VCaP (cell line): ENCODE results near the gene SUPT6H.
A peak's percentile ranks its signal among the peaks of the same experiment; 100 is the strongest.

Experiments
- H3K27ac ChIP-seq: fragments of 450-650 bp; 2 replicates; pipeline ENCODE4 v1.5.1; 2017
- TF ChIP-seq, protein P1 (sequence below): fragments of 450-650 bp; conservative IDR thresholded peaks from 2 replicates; pipeline ENCODE4 v1.5.1; 2017; ENCODE audit warnings: mild to moderate bottlenecking, moderate library complexity

SUPT6H gene

DNA sequence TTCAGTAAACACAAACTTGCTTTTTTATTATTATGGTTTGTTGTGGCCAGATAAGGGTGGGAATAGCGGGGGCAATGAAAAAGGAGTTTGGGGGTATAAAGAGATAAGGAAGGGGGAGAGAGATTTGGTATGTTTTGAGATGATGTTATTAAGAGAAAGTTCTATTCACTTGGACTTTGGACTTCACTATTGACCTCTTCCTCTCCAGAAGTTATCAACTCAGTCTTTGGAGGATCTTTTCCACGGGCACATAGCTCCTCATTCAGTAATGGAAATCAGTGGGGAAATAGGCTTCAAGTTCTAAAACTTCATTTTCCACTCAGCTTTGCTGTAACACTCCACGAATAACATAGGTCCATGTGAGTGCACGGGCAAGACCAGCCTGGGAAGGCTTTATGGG, 26.5 kb downstream of the SUPT6H start:
- TF ChIP-seq, protein P1, sequence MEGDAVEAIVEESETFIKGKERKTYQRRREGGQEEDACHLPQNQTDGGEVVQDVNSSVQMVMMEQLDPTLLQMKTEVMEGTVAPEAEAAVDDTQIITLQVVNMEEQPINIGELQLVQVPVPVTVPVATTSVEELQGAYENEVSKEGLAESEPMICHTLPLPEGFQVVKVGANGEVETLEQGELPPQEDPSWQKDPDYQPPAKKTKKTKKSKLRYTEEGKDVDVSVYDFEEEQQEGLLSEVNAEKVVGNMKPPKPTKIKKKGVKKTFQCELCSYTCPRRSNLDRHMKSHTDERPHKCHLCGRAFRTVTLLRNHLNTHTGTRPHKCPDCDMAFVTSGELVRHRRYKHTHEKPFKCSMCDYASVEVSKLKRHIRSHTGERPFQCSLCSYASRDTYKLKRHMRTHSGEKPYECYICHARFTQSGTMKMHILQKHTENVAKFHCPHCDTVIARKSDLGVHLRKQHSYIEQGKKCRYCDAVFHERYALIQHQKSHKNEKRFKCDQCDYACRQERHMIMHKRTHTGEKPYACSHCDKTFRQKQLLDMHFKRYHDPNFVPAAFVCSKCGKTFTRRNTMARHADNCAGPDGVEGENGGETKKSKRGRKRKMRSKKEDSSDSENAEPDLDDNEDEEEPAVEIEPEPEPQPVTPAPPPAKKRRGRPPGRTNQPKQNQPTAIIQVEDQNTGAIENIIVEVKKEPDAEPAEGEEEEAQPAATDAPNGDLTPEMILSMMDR: no peak
- no peak overlapping the region for H3K27ac ChIP-seq

DNA sequence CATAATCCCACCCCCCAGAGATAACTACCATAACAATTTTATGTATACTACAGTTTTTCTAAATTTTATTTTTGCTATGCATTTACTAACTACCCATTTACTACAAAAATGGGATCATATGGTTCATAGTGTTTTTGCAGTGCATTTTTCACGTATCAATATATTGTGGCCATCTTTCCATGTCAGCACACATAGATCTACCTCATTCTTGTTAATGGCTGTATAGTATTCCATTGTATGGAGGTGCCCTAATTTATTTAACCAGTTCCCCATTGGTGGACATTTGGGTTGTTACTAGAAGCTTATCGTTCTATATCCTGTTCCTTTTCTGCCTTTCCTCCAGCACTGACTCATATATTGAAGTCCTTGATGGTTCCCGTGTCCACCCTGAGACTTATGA, 27.0 kb downstream of the SUPT6H start:
- H3K27ac ChIP-seq: no peak overlapping the region
- TF ChIP-seq, protein P1: no peak

DNA sequence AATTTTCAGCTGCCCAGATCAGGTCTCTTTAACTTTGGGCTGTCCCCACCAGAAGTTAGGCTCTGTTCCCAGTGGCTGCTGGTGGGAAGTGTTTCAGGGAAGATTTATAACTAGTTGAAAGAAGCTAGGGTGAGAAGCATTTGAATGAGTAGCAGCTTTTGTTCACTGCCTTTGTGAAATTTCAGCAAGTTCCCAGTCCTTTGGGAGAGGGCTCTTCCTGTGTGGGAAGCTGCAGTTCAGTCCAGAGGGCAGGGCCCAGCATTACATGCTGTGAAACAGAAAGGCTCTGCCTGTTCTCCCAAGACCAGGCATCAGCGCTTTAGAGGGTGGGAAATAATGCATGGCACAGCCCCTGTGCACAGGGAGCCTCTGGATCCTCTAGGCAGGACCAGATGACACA, 31.9 kb downstream of the SUPT6H start:
- H3K27ac ChIP-seq: no peak overlapping the region
- TF ChIP-seq, protein P1: no peak

DNA sequence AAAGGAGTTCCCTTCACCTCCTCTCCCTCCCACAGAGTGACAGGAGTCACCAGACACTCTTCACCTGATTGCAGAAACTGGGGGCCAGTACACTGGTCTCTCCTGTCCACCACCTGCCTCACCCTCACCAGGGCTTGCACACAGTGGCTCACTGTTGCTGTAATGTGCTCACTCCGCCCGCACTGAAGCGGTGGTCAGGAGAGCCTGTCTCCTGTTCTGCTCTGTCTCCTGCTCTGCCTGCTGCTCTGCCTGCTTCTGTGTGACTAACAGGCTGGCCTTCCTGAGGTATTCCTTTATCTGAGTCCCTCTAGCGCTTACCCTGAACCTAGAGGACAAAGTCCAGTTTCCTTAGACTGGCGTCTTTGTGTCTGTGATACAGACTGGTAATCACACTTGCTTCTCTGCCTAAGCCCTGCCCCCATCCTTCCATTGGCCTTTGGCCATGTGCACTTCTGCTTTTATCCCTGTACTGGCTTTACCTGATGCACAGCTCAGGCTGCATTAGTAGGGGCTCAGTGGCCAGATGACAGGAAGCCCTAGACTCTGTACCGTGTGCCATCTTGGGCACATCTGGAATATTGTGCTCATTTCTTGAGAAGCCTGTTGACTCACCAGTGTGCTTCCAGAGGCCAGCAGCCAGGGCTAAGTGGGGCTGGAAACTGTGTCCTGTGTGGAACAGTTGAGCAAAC, 36.4 kb downstream of the SUPT6H start:
- peak overlapping the region; percentile 74 for H3K27ac ChIP-seq
- TF ChIP-seq, protein P1: 0 out of 2 replicates have a peak, but pooled peaks have one; percentile 29

DNA sequence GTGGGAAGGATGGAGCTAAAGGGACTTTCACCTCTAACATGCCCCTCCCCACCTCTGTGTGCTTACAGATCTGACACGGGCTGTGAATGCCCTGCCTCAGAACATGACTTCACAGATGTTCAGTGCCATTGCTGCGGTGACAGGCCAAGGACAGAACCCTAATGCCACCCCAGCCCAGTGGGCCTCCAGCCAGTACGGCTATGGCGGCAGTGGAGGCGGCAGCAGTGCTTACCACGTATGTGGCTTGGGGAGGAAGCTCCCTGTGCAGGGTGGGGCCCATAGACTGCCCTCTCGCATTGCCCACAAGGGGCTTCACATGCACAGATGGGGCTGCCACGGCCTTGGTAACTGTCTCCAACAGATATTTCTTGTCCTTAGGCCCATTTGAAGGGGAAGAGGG, 38.3 kb downstream of the SUPT6H start:
- TF ChIP-seq, protein P1: no peak
- H3K27ac ChIP-seq: peak overlapping the region; percentile 74; the same call in 1 of the 2 replicates

DNA sequence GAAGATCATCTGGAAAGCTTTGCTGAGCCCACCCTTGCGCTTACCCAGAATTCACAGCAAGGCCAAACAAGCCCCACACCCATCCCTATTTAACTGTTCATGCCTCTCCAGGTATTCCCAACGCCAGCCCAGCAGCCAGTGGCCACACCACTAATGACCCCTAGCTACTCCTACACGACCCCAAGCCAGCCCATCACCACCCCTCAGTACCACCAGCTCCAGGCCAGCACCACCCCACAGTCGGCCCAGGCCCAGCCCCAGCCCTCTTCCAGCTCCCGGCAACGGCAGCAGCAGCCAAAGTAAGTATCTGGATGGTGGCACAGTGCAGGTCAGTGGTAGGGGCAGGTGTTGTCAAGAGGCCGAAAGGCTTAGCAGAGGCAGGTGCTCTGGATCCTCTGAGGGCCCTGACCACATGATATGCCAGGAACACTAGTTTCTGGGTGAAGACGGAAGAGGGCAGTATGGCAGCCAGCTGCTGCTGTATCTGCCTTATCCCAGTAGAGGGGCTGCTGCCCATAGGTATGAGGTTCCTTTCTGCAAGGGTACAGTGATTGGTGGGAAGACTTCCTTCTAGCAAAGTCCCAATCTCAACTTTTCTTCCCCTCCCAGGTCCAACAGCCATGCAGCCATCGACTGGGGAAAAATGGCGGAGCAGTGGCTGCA, 39.0 kb downstream of the SUPT6H start:
- TF ChIP-seq, protein P1: no peak
- peak overlapping the region; percentile 74 for H3K27ac ChIP-seq

DNA sequence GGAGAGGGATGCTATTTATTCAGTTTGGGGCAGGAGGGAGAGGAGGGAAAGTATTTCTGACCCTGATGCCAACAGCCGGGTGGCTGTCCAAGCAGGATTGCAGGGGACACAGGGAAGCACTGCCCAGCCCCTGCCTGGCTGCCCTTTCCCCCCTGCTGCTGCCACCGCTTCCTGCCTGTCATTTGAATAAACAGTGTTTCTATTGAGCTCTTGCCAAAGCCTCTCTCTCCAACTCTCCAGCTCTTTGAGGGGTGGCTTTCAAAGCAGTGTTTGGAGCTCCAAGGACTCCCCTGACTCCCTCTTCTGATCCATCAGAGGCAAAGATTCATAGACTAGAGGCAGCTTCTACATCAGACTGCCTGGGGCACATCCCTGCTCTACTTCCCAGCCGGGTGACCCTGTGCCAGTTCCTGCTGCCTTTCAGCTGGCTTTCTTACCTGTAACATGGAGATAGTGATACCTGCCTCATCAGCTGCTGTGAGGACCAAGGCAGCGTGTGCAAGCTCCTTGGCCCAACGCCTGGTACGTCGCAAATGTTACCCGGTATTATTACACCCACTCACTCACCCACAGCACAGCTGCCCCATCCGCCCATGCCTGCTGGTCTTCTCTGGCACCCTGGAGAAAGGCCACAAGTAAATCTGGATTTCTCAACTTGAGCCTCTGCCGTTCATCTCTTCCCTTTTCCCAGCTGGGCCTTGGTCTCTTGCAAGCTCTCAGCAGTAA, 40.2 kb downstream of the SUPT6H start:
- peak overlapping the region; percentile 74 for H3K27ac ChIP-seq
- TF ChIP-seq, protein P1: no peak
